Nephron progenitor cell (in vitro differentiated cells): ENCODE measurements around the gene MAP2K5.
A peak's percentile ranks its signal among the peaks of the same experiment; 100 is the strongest.

Experiments used
- DNase-seq: peaks from one replicate; pipeline ENCODE4 v3.0.0; 2021
- H3K27ac Mint-ChIP-seq: 2 replicates; pipeline ENCODE4 v1.8.0; 2021; ENCODE audit warnings: mild to moderate bottlenecking, moderate library complexity, mixed read lengths
- H3K27me3 Mint-ChIP-seq: 2 replicates; pipeline ENCODE4 v1.8.0; 2021; ENCODE audit warnings: mild to moderate bottlenecking, low read depth, mixed read lengths; ENCODE audit not compliant: poor library complexity
- H3K36me3 Mint-ChIP-seq: 2 replicates; pipeline ENCODE4 v1.8.0; 2021; ENCODE audit warnings: low read depth, mixed read lengths
- H3K4me1 Mint-ChIP-seq: 2 replicates; pipeline ENCODE4 v1.8.0; 2021; ENCODE audit warnings: mixed read lengths
- H3K4me3 Mint-ChIP-seq: 2 replicates; pipeline ENCODE4 v1.8.0; 2021; ENCODE audit warnings: mild to moderate bottlenecking, moderate library complexity, mixed read lengths
- H3K9me3 Mint-ChIP-seq: 2 replicates; pipeline ENCODE4 v1.8.0; 2021; ENCODE audit warnings: mild to moderate bottlenecking, moderate library complexity, mixed read lengths
- TF ChIP-seq, protein P1 (sequence below): fragments of 200-600 bp; sonication (generic); IDR thresholded peaks from 2 replicates; pipeline ENCODE4 v1.5.0; 2021; ENCODE audit warnings: antibody characterized with exemption

The MAP2K5 gene

DNA sequence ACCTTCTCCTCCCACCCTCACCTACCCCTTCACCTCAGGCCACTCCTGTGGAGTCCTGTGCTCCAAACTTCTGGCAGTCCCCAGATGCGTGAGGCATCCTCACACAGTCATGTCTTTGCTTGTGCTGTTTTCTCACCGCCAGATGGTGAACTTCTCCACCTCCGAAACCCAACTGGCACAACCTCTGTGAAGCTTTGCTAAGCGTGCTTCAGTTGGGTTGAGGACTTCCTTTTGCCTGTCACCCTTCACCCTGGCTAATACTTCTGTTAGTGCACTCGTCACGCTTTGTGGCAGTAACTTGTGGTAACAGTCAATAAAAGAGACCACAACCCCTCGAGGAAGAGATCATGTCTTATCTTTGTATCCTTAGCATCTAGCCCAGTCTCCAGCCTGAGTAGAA, 240.8 kb downstream of the MAP2K5 start:
- peaks cover 5% of the 10 kb centered on the region for H3K36me3 Mint-ChIP-seq
- peak overlapping the region; percentile 80 for H3K27ac Mint-ChIP-seq
- no peaks in the 10 kb centered on the region for H3K9me3 Mint-ChIP-seq
- H3K4me3 Mint-ChIP-seq, result no peak overlapping the region
- H3K4me1 Mint-ChIP-seq, result peaks cover 76% of the 10 kb centered on the region
- DNase-seq, result no peak
- TF ChIP-seq, protein P1, sequence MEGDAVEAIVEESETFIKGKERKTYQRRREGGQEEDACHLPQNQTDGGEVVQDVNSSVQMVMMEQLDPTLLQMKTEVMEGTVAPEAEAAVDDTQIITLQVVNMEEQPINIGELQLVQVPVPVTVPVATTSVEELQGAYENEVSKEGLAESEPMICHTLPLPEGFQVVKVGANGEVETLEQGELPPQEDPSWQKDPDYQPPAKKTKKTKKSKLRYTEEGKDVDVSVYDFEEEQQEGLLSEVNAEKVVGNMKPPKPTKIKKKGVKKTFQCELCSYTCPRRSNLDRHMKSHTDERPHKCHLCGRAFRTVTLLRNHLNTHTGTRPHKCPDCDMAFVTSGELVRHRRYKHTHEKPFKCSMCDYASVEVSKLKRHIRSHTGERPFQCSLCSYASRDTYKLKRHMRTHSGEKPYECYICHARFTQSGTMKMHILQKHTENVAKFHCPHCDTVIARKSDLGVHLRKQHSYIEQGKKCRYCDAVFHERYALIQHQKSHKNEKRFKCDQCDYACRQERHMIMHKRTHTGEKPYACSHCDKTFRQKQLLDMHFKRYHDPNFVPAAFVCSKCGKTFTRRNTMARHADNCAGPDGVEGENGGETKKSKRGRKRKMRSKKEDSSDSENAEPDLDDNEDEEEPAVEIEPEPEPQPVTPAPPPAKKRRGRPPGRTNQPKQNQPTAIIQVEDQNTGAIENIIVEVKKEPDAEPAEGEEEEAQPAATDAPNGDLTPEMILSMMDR, result no peak
- peaks cover 8% of the 10 kb centered on the region for H3K27me3 Mint-ChIP-seq

- Mint-ChIP-seq H3K27ac (no peak overlapping the region), H3K27me3 (peaks cover 8% of the 10 kb centered on the region), H3K4me3 (no peak overlapping the region), H3K9me3 (no peaks in the 10 kb centered on the region), H3K4me1 (peaks cover 66% of the 10 kb centered on the region), H3K36me3 (peaks cover 5% of the 10 kb centered on the region)
- TF ChIP-seq, protein P1, result no peak
- no peak for DNase-seq
These were observed 241.7 kb downstream of the MAP2K5 start for GRCh38 chr15:67784090-67784781.

GRCh38 chr15:67784856-67785430, 242.4 kb downstream of the MAP2K5 start:
- Mint-ChIP-seq H3K27ac (no peak overlapping the region), H3K36me3 (peaks cover 5% of the 10 kb centered on the region), H3K4me1 (peaks cover 63% of the 10 kb centered on the region), H3K4me3 (no peak overlapping the region), H3K9me3 (no peaks in the 10 kb centered on the region), H3K27me3 (peaks cover 11% of the 10 kb centered on the region)
- TF ChIP-seq, protein P1, result no peak
- no peak for DNase-seq

- no peak overlapping the region for H3K27ac Mint-ChIP-seq
- H3K27me3 Mint-ChIP-seq, result peaks cover 11% of the 10 kb centered on the region
- H3K36me3 Mint-ChIP-seq, result peaks cover 5% of the 10 kb centered on the region
- H3K4me1 Mint-ChIP-seq, result peaks cover 61% of the 10 kb centered on the region
- H3K9me3 Mint-ChIP-seq, result no peaks in the 10 kb centered on the region
- TF ChIP-seq, protein P1, result no peak
- DNase-seq, result no peak
- no peak overlapping the region for H3K4me3 Mint-ChIP-seq
These were observed 242.9 kb downstream of the MAP2K5 start for GRCh38 chr15:67785431-67785830.

DNA sequence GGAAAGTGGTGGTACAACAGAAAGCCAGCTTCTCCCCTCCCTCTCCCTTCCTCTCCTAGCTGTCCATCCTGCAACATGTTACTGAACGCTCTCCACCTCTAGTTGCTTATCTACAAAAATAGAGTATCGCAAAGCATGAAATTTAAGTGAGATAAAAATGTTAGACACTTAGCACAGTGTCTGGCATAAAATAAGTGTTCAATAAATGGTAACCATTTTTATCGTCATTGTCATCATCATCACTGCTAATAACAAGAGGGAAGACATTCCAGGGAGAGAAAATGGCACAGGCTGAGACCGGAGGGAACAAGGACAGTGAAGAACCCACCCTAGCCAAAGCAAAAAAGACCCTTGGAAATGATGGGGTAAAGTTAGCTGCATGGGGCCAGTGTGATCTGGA, 244.1 kb downstream of the MAP2K5 start:
- H3K27me3 Mint-ChIP-seq, result peaks cover 17% of the 10 kb centered on the region
- DNase-seq, result no peak
- TF ChIP-seq, protein P1, result no peak
- H3K27ac Mint-ChIP-seq, result no peak overlapping the region
- H3K9me3 Mint-ChIP-seq, result no peaks in the 10 kb centered on the region
- H3K36me3 Mint-ChIP-seq, result peaks cover 5% of the 10 kb centered on the region
- H3K4me3 Mint-ChIP-seq, result no peak overlapping the region
- H3K4me1 Mint-ChIP-seq, result peaks cover 61% of the 10 kb centered on the region

DNA sequence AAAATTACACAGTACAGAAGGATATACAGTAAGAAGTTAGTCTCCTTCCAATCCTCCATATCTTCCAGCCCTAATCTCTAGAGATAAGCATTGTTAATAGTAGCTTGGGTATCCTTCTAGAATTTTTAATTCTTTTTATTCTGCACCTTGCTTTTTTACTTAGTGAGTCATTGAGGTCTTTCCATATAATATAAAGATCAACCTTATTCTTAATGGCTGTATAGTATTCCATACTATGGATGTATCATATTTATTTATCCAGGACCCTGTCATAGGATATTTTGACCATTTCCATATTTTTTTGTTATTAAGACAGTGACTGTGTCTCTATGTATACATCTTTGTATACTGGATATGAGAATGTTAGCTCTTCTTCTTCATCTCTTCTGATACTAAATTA, 246.5 kb downstream of the MAP2K5 start:
- TF ChIP-seq, protein P1, result no peak
- Mint-ChIP-seq H3K27me3 (peaks cover 17% of the 10 kb centered on the region), H3K27ac (no peak overlapping the region)

More for the DNA sequence above, 246.5 kb downstream of the MAP2K5 start:
- Mint-ChIP-seq H3K36me3 (no peaks in the 10 kb centered on the region), H3K4me1 (peaks cover 60% of the 10 kb centered on the region), H3K9me3 (no peaks in the 10 kb centered on the region), H3K4me3 (no peak overlapping the region)
- DNase-seq, result no peak
